Erythroblast (primary cell): Measurements from ENCODE around the gene DUSP16.

Experiments
- GATA1 ChIP-seq: IDR thresholded peaks from 2 replicates; pipeline ENCODE4 v1.6.1; 2011; ENCODE audit warnings: low read depth, mild to moderate bottlenecking, control low read depth, low read length, moderate library complexity
- POLR2A ChIP-seq: IDR thresholded peaks from 2 replicates; pipeline ENCODE4 v1.6.1; 2011; ENCODE audit warnings: mild to moderate bottlenecking, low read length

- TF ChIP-seq POLR2A = no peak
- TF ChIP-seq GATA1 = no peak
Measured at GRCh38 chr12:12461923-12462315, 100.7 kb downstream of the DUSP16 start.
